GM11168 (cell line): ENCODE data around the gene CUEDC1.
"Not testable (repeated sequence)": the region's sequence is repeated elsewhere in the genome, so short reads cannot be mapped to it uniquely, and the experiment has no call there.

Source experiments
- in situ Hi-C: fragments of 300-500 bp; cut with MboI; formaldehyde crosslinking; loops from one replicate; pipeline ENCODE4 v1.12.0; 2022; ENCODE audit warnings: low sequenced_read_pairs; ENCODE audit not compliant: unreplicated experiment

The CUEDC1 gene

GRCh38 chr17:57852955-57853328 lies 102.3 kb downstream of the CUEDC1 start:
- in situ Hi-C loops = loop anchor here (10.0 kb wide), 1 partner anchor 262 kb away; no protein-coding TSS in a partner anchor

GRCh38 chr17:57852092-57852954 lies 102.9 kb downstream of the CUEDC1 start:
- in situ Hi-C loops = loop anchor here (10.0 kb wide), 1 partner anchor 262 kb away; no protein-coding TSS in a partner anchor

- in situ Hi-C loops = loop anchor here (10.0 kb wide), 1 partner anchor 265 kb away; no protein-coding TSS in a partner anchor
Observed at GRCh38 chr17:57849874-57850754, 105.1 kb downstream of the CUEDC1 start, which contains the start of gene MRPS23. MRPS23 (minus strand) TSS chr17:57850044; CDS start chr17:57850010, 34 bp downstream.

GRCh38 chr17:57849163-57849873 lies 105.9 kb downstream of the CUEDC1 start:
- in situ Hi-C loops = no loop called here

GRCh38 chr17:57846056-57846945 lies 108.9 kb downstream of the CUEDC1 start:
- in situ Hi-C loops = not testable (repeated sequence)

GRCh38 chr17:57842280-57842679 lies 112.9 kb downstream of the CUEDC1 start:
- in situ Hi-C loops = no loop called here

GRCh38 chr17:57839571-57839923 lies 115.7 kb downstream of the CUEDC1 start:
- in situ Hi-C loops = no loop called here

GRCh38 chr17:57838857-57839570 lies 116.2 kb downstream of the CUEDC1 start:
- in situ Hi-C loops = no loop called here

GRCh38 chr17:57838453-57838852 lies 116.8 kb downstream of the CUEDC1 start:
- in situ Hi-C loops = no loop called here

GRCh38 chr17:57835333-57835900 lies 119.8 kb downstream of the CUEDC1 start:
- in situ Hi-C loops = no loop called here

- in situ Hi-C loops = no loop called here
Observed at GRCh38 chr17:57834146-57834741, 121.0 kb downstream of the CUEDC1 start.

- in situ Hi-C loops = no loop called here
Observed at GRCh38 chr17:57833179-57833939, 121.9 kb downstream of the CUEDC1 start.

- in situ Hi-C loops = no loop called here
Observed at GRCh38 chr17:57832314-57833178, 122.7 kb downstream of the CUEDC1 start.

GRCh38 chr17:57830880-57831279 lies 124.3 kb downstream of the CUEDC1 start:
- in situ Hi-C loops = no loop called here

- in situ Hi-C loops = no loop called here
Observed at GRCh38 chr17:57823469-57824401, 131.5 kb downstream of the CUEDC1 start.
